Measurements from ENCODE around the gene PLLP.

The PLLP gene, protein sequence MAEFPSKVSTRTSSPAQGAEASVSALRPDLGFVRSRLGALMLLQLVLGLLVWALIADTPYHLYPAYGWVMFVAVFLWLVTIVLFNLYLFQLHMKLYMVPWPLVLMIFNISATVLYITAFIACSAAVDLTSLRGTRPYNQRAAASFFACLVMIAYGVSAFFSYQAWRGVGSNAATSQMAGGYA

DNA sequence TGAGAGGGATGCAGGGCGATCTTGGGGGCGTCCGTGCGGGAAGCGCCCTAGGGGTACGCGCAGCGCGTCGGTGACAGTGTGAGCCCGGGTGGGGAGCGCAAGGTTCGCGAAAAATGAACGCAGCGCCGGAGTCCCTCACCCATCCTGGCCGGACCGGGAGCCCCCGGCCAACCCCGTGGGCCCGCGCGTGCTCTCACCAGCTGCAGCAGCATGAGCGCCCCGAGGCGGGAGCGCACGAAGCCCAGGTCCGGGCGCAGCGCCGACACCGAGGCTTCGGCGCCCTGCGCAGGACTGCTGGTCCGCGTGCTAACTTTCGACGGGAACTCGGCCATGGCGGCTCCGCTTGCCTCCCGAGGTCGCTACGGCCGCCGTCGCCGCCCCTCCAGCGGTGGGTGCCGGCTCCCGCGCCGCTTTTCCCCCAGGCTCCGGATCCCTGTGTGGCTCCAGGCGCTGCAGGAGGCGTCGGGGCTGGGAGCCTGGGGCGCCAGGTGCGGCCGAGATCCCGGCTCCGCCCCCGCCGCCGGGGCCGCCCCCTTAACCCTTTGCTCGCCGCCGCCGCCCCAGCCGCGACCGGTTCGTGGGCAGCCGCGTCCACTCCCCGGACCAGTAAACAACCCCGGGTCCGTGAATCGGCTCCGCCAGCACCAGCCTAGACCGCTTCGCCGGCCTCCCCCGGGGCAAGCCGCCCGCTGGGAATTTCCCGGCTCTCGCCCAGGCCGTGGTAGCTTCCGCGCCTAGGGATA lies at the start of gene PLLP:
Gene PLLP (minus strand): TSS at position 464 of the 743 bp plus-strand sequence. CDS start 132 bp downstream, at position 332.
- FAIRE-seq = no peak

DNA sequence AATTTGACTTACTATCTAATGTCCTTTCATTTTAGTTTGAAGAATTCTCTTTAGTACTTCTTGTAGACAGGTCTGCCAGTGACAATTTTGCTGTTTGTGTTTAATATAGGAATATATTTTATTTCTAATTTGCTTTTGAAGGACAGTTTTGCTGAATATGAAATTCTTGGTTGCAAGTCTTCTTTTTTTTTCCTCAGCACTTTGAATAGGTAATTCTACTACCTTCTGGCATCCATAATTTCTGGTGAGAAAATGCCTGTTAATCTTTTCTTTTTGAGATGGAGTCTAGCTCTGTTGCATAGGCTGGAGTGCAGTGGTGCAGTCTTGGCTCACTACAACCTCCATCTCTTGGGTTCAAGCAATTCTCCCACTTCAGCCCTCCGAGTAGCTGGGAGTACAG lies 48.9 kb upstream of the PLLP start:
- FAIRE-seq = no peak

DNA sequence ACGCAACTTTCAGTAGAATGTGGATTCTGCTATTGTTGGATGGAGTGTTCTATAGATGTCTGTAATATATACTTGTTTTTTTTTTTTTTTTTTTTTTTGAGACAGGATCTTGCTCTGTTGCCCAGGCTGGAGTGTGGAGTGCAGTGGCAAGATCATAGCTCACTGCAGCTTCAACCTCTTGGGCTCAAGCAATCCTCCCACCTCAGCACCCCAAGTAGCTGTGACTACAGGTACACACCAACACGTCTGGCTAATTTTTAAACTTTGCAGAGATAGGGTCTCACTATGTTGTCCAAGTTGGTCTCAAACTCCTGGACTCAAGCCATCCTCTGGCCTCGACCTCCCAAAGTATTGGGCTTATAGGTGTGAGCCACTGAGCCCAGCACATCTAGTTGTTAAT lies 46.9 kb upstream of the PLLP start:
- FAIRE-seq = no peak

DNA sequence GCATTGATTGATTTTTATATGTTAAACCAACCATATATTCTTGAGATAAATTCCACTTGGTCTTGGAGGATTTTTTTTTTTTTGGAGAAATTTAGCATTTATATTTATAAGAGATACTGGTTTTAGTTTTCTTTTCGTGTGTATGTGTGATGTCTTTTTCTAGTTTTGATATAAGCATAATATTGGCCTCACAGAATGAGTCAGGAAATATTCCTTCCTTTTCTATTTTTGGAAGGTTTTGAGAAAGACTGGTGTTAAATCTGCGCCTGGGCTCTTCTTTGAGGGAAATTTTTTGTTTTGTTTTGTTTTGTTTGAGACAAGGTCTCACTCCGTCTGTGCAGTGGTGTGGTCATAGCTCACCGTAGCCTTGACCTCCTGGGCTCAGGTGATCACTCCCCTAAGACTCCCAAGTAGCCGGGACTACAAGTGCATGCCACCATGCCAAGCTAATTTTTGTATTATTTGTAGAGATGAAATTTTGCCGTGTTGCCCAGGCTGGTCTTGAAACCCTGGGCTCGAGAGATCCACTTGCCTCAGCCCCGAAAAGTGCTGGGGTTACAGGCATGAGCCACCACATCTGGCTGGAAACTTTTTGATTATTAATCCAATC lies 45.4 kb upstream of the PLLP start:
- no peak for FAIRE-seq

DNA sequence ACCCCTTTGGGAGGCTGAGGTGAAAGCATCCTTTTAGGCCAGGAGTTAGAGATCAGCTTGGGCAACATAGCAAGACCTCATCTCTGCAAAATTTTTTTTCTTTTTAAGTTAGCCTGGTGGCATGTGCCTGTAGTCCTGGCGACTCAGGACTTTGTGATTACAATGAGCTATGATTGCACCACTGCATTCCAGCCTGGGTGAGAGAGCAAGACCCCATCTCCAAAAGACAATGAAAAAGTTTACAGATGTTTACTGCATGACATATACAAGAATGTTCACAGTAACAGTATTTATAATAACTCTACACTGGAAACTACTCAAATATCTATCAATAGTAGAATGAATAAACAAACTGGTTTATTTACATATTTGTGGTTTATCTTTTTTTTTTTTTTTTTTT lies 41.0 kb upstream of the PLLP start:
- no peak for FAIRE-seq

DNA sequence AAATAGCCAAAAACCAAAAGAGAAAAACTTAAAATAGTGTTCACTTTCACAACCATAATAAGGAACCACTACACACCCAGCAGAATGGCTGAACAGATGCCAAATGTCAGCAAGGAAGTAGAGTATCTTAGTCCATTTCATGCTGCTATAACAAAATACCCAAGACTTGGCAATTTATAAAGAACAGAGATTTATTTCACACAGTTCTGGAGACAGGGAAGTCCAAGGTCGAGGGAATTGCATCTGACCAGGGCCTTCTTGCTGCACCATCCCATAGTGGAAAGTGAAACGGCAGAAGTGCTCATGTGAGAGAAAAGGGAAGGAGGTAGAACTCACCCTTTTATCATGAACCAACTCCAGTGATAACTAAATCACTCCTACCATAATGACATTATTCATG lies 40.3 kb upstream of the PLLP start:
- FAIRE-seq = no peak

DNA sequence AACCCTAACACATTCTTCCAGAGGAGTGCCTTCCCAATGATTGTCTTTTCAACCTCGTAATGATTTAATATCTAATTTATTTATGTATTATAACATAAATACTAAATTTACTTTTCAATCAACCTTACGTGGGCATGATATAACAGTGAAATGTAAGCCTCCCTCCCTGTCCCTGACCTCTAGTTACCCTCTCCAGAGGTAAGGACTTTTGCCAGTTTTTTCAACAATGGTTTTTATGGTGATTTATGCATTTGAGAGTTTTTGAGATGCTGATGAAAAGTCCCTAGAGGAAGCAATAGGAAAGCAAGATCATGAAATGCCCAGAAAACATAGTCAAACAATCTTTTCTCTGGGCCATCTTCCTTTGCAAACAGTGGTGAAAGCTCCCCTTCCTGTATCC lies 35.2 kb upstream of the PLLP start:
- no peak for FAIRE-seq

DNA sequence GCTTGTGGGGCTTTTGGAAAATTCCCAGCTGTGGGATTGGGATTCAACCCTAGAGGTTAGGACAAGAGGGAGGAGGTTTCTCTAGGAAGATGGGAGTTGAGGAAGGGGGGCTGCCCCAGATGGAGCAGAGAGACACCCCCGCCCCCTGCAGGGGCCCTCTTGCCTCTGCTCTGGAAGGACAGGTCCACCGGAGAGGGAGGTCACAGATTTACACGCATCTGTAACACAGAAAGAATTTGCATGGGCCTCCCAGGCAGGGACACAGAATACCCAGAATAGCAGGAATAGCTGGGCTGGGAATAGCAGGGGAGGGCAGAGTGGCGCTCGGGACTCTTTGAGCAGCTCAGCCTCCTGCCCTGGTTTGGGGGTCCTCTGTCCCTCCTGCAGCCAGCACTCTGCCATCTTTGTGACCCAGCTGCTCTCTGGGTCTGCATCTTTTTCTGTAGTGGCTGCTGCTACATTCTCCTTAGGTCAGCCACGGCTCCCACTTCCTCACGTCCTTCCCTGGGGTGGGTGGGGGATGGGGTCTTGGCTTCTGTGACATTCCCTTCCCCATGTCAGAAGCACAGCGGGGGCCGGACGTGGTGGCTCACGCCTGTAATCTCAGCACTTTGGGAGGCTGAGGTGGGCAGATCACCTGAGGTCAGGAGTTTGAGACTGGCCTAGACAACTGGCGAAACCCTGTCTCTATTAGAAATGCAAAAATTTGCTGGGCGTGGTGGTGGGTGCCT lies 33.9 kb upstream of the PLLP start:
- no peak for FAIRE-seq

DNA sequence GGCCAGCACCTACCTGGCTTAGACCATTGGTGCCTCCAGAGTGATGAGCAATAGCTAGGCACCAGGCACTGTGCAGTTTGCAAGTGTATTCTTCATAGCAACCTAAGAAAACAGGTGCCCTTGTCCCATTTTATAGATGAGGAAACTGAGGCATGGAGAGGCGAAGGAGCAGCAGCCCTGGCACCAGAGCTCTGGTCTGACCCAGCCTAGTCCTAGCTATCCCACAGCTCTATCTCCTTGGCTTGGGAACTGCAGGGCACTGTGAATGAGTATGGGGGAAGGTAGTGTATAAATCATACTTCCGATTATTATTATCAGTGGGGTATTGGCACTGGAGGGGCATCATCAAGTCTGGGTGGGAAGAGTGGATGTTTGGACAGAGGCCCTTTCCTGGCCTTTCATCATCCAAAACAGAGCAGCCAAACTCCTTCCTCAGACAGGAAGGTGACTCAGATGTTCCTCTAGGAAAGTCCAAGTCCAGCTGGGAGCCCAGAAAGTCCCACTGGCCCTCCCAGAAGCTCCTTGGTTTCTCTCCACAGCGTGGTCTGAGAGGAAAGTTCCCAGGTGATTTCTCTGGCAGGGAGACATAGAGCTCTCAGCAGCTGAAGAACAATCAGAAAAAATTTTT lies 32.0 kb upstream of the PLLP start:
- no peak for FAIRE-seq

DNA sequence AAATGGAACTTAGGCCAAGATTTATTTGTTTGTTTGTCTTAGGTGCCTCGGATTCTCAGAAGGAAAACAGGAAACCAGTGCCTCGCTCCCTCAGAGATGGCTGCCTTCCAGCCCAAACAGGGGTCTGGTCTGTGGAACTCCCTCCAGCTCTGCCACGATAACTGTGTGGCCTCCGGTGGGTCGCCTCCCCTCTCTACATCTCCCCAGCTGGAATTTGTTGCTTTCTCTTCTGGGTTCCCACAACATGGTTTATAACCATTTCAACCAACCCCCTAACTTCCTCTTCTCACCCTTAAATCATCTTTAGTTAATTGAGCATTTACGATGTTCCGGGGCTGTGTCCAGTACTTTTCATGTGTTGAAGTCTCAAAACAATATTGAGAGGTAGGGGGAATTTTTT lies 30.9 kb upstream of the PLLP start:
- no peak for FAIRE-seq

DNA sequence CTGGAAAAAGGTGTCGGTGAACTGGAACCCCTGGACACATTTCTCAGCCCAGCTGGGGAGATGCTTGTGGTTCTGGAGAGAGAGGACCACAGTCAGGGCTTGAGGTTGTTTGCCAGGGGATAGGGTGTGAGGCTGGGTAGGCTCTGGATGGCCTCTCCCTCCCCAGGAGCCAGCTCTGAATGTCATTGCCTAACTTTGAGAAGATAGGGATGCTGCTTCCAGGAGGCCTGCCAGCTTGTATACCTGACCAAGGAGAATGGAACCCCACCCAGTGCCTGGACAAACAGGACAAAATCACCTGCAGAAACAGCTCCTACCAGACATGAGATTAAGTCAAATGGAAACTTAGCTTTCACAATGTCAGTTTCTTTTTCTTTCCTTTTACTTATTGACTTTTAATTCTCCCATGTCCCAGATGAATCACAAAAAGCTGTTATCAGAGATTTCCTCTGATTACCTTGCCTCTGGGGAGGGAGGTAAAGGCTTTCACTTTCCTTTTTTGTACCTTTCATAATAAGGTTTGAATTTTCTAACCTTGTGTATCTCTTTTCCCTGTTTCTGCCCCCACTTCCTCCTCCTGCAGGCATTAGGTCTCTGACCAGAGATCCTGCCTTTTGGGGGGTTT lies 29.8 kb upstream of the PLLP start:
- FAIRE-seq = no peak

DNA sequence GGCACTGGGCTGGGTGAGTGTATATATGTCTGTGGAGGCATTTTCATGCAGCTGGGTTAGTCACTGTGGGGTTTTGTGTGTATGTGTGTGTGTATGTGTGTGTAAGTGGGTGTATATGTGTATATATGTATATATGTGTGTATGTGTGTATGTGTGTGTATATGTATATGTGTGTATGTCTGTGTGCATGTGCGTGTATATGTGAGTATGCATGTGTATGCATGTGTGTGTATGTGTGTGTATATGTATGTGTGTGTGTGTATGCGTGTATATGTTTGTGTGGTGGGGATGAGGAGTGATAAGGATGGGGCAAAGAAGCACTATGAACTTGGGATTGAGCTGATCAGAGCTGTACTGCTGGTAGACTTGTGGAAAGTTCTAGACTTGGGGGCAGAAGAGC lies 29.0 kb upstream of the PLLP start:
- FAIRE-seq = no peak

DNA sequence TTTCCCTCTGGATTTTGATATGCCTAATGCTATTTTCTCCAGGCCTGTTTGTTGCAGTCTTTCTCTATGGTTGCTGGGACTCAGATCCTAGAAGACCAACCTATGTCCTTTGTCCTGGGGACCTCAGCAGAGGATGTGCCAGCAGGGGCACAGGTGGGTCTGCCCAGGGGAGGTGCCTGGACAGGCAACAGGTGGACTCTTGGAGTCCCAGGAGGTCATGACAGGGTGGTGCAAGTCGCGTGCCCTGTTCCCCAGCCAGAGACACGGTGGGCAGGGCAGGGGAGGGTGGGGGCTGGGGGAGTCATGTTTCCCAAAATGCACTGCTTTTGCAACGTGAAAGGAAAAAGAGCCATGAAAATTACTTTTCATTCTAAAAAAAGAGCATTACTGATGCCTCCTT lies 26.3 kb upstream of the PLLP start:
- no peak for FAIRE-seq

DNA sequence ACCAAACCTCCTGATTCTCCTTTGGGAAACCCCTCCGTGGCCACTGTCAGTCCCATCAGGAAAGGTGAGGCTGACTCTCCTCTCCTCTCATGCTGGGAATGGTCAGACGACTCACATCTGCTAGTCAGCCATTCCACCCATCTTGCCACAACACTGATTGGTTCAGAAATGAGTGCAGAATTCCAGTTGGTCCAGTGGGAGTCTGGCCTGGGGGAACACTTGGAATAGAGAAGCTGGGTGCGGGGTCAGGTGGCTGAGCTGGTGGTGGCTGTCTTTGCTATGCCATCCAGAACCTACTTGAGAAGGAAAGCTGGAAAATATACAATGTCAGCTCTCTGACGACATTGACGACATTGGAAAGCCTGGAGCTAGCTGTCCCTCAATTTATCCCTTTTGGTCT lies 23.6 kb upstream of the PLLP start:
- FAIRE-seq = no peak

DNA sequence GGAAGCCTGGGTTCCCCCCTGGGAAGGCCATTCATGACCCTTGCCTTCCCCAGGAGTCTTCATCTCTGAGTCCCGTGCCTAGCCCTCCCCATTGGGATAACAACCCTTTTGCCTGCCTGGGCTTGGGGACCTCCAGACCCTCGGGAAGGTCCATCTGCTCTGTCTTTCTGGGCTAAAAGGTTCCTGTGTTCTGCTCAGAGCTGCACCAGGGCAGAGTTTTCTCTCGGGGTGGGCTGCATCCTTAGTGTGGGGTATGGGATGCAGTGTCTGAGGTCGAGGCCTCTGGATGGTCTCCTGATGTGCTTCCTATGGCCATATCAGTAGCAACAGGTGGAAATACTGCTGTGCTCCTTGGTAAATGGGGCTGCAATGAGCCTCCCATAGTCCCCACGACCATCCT lies 22.9 kb upstream of the PLLP start:
- no peak for FAIRE-seq

DNA sequence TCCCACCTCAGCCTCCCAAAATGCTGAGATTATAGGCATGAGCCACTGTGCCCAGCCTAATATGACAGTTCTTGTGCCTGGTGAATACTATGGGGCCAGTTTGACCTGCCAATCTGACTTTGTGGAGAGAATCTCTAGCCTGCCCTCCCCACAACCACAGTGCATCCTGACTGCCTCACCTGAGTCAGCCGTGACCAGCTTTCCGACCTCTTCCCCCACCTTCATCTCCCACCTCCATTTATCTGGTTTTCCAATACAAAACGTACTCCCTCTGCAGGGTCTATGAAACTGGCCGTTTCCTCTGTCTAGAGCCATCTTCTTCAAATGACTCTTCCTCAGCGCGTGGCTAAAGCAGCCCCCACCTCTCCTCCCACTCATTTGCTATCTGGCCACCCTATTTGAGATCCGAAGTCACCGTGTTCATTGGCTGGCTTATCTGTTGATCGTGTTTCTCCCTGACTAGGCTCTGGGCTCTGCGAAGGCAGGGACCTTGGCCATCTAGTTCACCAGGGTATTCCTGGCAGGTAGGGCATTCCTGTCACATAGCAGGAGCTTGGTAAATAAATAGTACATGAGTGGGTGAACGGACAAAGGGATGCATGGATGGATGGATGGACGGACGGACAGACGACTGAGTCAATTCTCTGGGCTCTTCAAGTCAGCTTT lies 22.3 kb upstream of the PLLP start:
- FAIRE-seq = no peak

DNA sequence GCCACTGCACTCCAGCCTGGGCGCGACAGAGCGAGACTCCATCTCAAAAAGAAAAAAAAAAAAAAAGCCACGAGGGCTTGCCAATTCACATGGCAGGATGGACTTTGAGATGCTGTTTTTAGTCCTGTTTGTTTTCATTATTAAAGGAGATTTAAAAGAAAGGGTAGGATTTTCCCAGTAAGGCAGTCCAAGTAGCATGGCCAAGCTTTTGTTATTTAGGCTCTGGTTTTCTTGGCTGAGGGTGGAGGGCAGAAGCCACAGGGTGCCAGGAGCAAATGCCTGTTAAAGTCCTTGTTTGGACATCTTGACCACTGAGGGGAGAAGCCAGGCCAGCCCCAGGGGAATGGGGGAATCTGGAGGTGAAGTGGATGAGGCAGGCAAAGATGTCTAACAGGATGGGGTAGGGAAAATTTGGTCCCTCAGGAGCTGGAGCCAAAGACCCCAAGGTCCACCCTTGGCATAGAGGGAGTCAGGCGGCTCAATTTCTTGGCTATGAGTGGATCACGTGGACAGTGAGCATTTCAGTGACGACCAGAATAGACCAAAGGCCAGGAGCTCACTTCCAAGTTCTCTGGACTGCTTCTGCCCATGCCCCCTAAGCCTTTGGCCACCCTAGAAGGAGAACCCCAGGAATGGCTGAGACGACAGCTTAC lies 20.8 kb upstream of the PLLP start:
- FAIRE-seq = no peak

DNA sequence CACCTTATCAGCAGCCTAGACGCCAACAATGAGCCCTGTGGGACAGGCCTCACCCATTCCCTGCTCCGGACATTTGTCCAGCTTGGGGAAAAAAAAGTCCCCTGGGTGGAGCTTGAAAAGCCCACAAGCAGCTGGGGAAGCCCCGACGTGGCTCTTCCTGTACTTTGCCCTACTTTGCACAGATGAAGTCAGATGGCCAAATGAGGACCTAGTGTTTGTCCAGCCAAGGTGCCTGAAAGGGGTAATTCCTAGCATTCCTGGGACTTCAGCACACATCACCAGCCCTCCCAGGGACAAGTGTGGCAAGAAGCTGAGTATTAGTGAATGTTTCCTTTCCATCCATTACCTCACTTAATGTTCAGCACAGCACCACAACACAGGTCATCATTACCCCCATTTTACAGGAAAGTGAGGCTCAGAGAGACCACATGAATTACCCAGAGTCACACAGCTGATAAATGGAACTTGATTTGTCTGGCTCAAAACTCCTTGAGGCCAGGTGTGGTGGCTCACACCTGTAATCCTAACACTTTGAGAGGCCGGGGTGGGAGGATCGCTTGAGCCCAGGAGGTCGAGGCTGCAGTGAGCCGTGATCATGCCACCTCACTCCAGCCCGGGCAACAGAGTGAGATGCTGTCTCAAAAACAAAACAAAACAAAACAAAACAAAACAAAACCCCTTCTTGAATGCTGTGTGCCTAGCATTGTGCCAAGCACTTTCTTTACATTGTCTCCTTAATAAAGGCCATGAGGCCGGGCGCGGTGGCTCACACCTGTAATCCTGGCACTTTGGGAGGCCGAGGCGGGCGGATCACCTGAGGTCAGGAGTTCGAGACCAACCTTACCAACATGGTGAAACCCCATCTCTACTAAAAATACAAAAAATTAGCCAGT lies 19.9 kb upstream of the PLLP start:
- FAIRE-seq = no peak

DNA sequence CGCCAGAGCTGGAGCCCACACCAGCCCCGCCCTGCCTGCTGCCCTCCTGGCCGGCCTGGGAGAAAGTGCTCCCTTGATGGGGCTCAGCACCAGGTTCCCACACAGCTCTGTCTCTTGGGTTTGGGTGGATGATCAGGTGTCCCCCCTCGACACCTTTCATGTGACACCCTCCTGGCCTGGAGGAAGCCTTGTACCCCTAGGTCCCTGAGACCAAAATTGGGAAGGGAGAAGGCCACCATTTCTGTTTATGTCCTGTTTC lies 19.4 kb upstream of the PLLP start:
- FAIRE-seq = no peak

DNA sequence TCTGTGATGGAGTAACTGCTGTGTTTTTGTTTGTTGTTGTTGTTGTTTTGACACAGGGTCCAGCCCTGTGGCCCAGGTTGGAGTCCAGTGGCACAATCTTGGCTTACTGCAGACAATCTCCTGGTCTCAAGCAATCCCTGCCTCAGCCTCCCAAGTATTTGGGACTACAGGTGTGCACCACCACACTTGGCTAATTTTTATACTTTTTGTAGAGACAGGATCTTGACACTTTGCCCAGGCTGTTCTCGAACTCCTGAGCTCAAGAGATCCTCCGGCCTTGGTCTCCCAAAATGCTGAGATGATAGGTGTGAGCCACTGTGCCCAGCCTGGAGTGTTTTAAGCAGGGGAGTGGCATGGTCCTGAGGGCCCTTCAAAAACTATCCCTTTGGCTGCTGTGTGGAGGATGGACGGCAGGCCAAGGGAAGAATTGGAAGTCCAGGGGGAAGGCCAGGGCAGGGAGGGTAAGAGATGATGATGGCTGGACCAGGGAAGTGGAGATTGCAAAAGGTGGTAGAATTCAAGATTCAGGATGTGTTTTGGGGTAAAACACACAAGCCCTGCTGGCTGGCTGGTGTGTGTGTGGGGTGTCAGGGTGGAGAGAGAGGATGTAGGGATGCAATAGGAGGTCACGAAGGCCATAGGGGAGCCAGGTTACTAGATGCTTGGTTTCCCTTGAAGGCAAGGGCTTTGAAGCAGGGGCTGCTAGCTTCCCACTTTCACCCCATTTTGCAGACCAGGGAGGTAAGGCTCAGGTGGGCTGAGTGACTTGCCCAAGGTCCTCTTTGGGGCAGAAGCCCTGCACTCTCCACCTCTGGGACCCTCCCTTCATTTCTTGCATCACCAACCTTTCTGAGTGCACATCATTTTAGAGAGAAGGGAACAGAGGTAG lies 18.8 kb upstream of the PLLP start:
- no peak for FAIRE-seq

Measured in islet of Langerhans (tissue), 1 donor.